ENCODE measurements around the gene BMP8A.
"Not testable (repeated sequence)": the region's sequence is repeated elsewhere in the genome, so short reads cannot be mapped to it uniquely, and the experiment has no call there.

Gene BMP8A

GRCh38 chr1:39491146-39491921 is at the start of gene BMP8A:
TSS of gene BMP8A (plus strand) at chr1:39491636. CDS start at chr1:39491992, 356 bp downstream.
- peak; percentile 85 for DNase-seq (ENCODE audit: low spot score)

- no peak for DNase-seq (ENCODE audit: low spot score)
Measured at GRCh38 chr1:39441797-39442196, 49.6 kb upstream of the BMP8A start.

GRCh38 chr1:39445573-39445972 is 45.9 kb upstream of the BMP8A start:
- no peak for DNase-seq (ENCODE audit: low spot score)

- no peak for DNase-seq (ENCODE audit: low spot score)
Measured at GRCh38 chr1:39446986-39447567, 44.4 kb upstream of the BMP8A start.

GRCh38 chr1:39450041-39450440 is 41.4 kb upstream of the BMP8A start:
- not testable (repeated sequence) for DNase-seq (ENCODE audit: low spot score)

GRCh38 chr1:39450956-39451606 is 40.4 kb upstream of the BMP8A start:
- DNase-seq (ENCODE audit: low spot score) = no peak

- DNase-seq (ENCODE audit: low spot score) = no peak
Measured at GRCh38 chr1:39452081-39452480, 39.4 kb upstream of the BMP8A start.

- no peak for DNase-seq (ENCODE audit: low spot score)
Measured at GRCh38 chr1:39452540-39452939, 38.9 kb upstream of the BMP8A start.

GRCh38 chr1:39453603-39454002 is 37.8 kb upstream of the BMP8A start:
- no peak for DNase-seq (ENCODE audit: low spot score)

- DNase-seq (ENCODE audit: low spot score) = no peak
Measured at GRCh38 chr1:39458991-39459390, 32.4 kb upstream of the BMP8A start.

GRCh38 chr1:39462074-39462473 is 29.4 kb upstream of the BMP8A start:
- DNase-seq (ENCODE audit: low spot score) = no peak

- no peak for DNase-seq (ENCODE audit: low spot score)
Measured at GRCh38 chr1:39466413-39467107, 24.9 kb upstream of the BMP8A start.

- not testable (repeated sequence) for DNase-seq (ENCODE audit: low spot score)
Measured at GRCh38 chr1:39467108-39467720, 24.2 kb upstream of the BMP8A start.

GRCh38 chr1:39469150-39469549 is 22.3 kb upstream of the BMP8A start:
- DNase-seq (ENCODE audit: low spot score) = no peak

- DNase-seq (ENCODE audit: low spot score) = no peak
Measured at GRCh38 chr1:39470040-39470439, 21.4 kb upstream of the BMP8A start.

GRCh38 chr1:39472826-39473225 is 18.6 kb upstream of the BMP8A start:
- no peak for DNase-seq (ENCODE audit: low spot score)

GRCh38 chr1:39473324-39473723 is 18.1 kb upstream of the BMP8A start:
- no peak for DNase-seq (ENCODE audit: low spot score)

GRCh38 chr1:39474810-39475209 is 16.6 kb upstream of the BMP8A start:
- no peak for DNase-seq (ENCODE audit: low spot score)

- DNase-seq (ENCODE audit: low spot score) = not testable (repeated sequence)
Measured at GRCh38 chr1:39475551-39475950, 15.9 kb upstream of the BMP8A start.

- no peak for DNase-seq (ENCODE audit: low spot score)
Measured at GRCh38 chr1:39478126-39478915, 13.1 kb upstream of the BMP8A start.

- no peak for DNase-seq (ENCODE audit: low spot score)
Measured at GRCh38 chr1:39481289-39481688, 10.1 kb upstream of the BMP8A start.
